ENCODE results near the gene TMEM61.
"Not testable (repeated sequence)": the region's sequence is repeated elsewhere in the genome, so short reads cannot be mapped to it uniquely, and the experiment has no call there.

Gene TMEM61

GRCh38 chr1:54980528-54981241 lies at the start of gene TMEM61:
Gene TMEM61, plus strand, starts transcription at chr1:54980628. Its CDS starts 438 bp downstream, at chr1:54981066.
- Histone ChIP-seq H3K9me3 (no peaks in the 10 kb centered on the region), H3K36me3 (no peaks in the 10 kb centered on the region), H3K4me1 (peaks cover 0 to 47% (median 21%) of the 10 kb centered on the region in 4 donors), H3K27me3 (peaks cover 0 to 13% of the 10 kb centered on the region in 2 donors), H3K4me3 (peak within 1 kb of the TSS; percentile 55 to 72), H3K27ac (peak within 1 kb of the TSS; percentile 51 to 76)
- DNase-seq: no peak
- no peak for TF ChIP-seq CTCF (IDR thresholded peaks at IDR 0.05)
- intact Hi-C loops (cut with DNase I; ENCODE audit: low total_unique reads): no loop called here

- Histone ChIP-seq H3K27ac (no peak overlapping the region), H3K4me1 (peaks cover 0 to 5% (median 0%) of the 10 kb centered on the region in 4 donors), H3K9me3 (no peaks in the 10 kb centered on the region), H3K36me3 (no peaks in the 10 kb centered on the region), H3K4me3 (no peak overlapping the region), H3K27me3 (no peaks in the 10 kb centered on the region)
- no peak for TF ChIP-seq CTCF (IDR thresholded peaks at IDR 0.05)
- DNase-seq: no peak
- intact Hi-C loops (cut with DNase I; ENCODE audit: low total_unique reads): no loop called here
Observed at GRCh38 chr1:54931275-54931840, 49.1 kb upstream of the TMEM61 start.

GRCh38 chr1:54934081-54934480 lies 46.3 kb upstream of the TMEM61 start:
- H3K36me3 ChIP-seq; intact Hi-C loops (cut with DNase I; ENCODE audit: low total_unique reads); H3K27ac ChIP-seq; H3K4me1 ChIP-seq; DNase-seq; H3K9me3 ChIP-seq; H3K4me3 ChIP-seq; H3K27me3 ChIP-seq: not testable (repeated sequence)

- Histone ChIP-seq H3K27ac (no peak overlapping the region), H3K4me1 (no peaks in the 10 kb centered on the region), H3K36me3 (no peaks in the 10 kb centered on the region), H3K27me3 (no peaks in the 10 kb centered on the region), H3K4me3 (no peak overlapping the region), H3K9me3 (no peaks in the 10 kb centered on the region)
- no peak for DNase-seq
- intact Hi-C loops (cut with DNase I; ENCODE audit: low total_unique reads): no loop called here
- TF ChIP-seq CTCF (IDR thresholded peaks at IDR 0.05): no peak
Observed at GRCh38 chr1:54934869-54935268, 45.6 kb upstream of the TMEM61 start.

- no peak for DNase-seq
- H3K4me1 ChIP-seq: no peaks in the 10 kb centered on the region
- intact Hi-C loops (cut with DNase I; ENCODE audit: low total_unique reads): no loop called here
- no peaks in the 10 kb centered on the region for H3K36me3 ChIP-seq
- TF ChIP-seq CTCF (IDR thresholded peaks at IDR 0.05): no peak
- no peak overlapping the region for H3K27ac ChIP-seq
- no peak overlapping the region for H3K4me3 ChIP-seq
- no peaks in the 10 kb centered on the region for H3K9me3 ChIP-seq
- no peaks in the 10 kb centered on the region for H3K27me3 ChIP-seq
Observed at GRCh38 chr1:54936791-54937190, 43.6 kb upstream of the TMEM61 start.

- H3K36me3 ChIP-seq: no peaks in the 10 kb centered on the region
Observed at GRCh38 chr1:54937469-54937868, 43.0 kb upstream of the TMEM61 start.

GRCh38 chr1:54938955-54939354 lies 41.5 kb upstream of the TMEM61 start:
- H3K27ac ChIP-seq: not testable (repeated sequence)

More at GRCh38 chr1:54937469-54937868, 43.0 kb upstream of the TMEM61 start:
- intact Hi-C loops (cut with DNase I; ENCODE audit: low total_unique reads): no loop called here
- no peak for TF ChIP-seq CTCF (IDR thresholded peaks at IDR 0.05)
- H3K9me3 ChIP-seq: no peaks in the 10 kb centered on the region
- H3K27ac ChIP-seq: no peak overlapping the region
- no peaks in the 10 kb centered on the region for H3K4me1 ChIP-seq
- H3K4me3 ChIP-seq: no peak overlapping the region
- no peak for DNase-seq
- H3K27me3 ChIP-seq: no peaks in the 10 kb centered on the region

More at GRCh38 chr1:54938955-54939354, 41.5 kb upstream of the TMEM61 start:
- intact Hi-C loops (cut with DNase I; ENCODE audit: low total_unique reads); H3K9me3 ChIP-seq; H3K36me3 ChIP-seq; H3K4me1 ChIP-seq; H3K4me3 ChIP-seq; DNase-seq; H3K27me3 ChIP-seq: not testable (repeated sequence)

All from tibial artery (tissue), 4 donors.